Measurements from ENCODE around the gene PAGE3. TPM values are rescaled to one million over a fixed set of nuclear protein-coding genes. Genes with fewer than 3 reads are reported as not detected.

PAGE3 gene
- total RNA-seq = not detected

- Histone ChIP-seq H3K36me3 (no peaks in the 10 kb centered on the region), H3K9me3 (no peaks in the 10 kb centered on the region), H3K27me3 (no peaks in the 10 kb centered on the region), H3K4me3 (no peak within 1 kb of the TSS), H3K27ac (no peak within 1 kb of the TSS), H3K4me1 (no peaks in the 10 kb centered on the region)
- TF ChIP-seq, protein P1, sequence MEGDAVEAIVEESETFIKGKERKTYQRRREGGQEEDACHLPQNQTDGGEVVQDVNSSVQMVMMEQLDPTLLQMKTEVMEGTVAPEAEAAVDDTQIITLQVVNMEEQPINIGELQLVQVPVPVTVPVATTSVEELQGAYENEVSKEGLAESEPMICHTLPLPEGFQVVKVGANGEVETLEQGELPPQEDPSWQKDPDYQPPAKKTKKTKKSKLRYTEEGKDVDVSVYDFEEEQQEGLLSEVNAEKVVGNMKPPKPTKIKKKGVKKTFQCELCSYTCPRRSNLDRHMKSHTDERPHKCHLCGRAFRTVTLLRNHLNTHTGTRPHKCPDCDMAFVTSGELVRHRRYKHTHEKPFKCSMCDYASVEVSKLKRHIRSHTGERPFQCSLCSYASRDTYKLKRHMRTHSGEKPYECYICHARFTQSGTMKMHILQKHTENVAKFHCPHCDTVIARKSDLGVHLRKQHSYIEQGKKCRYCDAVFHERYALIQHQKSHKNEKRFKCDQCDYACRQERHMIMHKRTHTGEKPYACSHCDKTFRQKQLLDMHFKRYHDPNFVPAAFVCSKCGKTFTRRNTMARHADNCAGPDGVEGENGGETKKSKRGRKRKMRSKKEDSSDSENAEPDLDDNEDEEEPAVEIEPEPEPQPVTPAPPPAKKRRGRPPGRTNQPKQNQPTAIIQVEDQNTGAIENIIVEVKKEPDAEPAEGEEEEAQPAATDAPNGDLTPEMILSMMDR (IDR thresholded peaks at IDR 0.05) = no peak
- TF ChIP-seq POLR2A (IDR thresholded peaks at IDR 0.05) = no peak
- no peak for DNase-seq (ENCODE audit: extremely low spot score in 2 of 2)
- intact Hi-C loops (cut with DNase I) = no loop called here
Measured at GRCh38 chrX:55264816-55265215, at the start of gene PAGE3. Gene PAGE3, minus strand, starts transcription at chrX:55264916. Its CDS starts 1,013 bp downstream, at chrX:55263903.

- DNase-seq (ENCODE audit: extremely low spot score in 2 of 2) = no peak
- Histone ChIP-seq H3K4me3 (no peak overlapping the region), H3K9me3 (no peaks in the 10 kb centered on the region), H3K27ac (no peak overlapping the region), H3K36me3 (no peaks in the 10 kb centered on the region), H3K27me3 (no peaks in the 10 kb centered on the region), H3K4me1 (no peaks in the 10 kb centered on the region)
- intact Hi-C loops (cut with DNase I) = no loop called here
- TF ChIP-seq POLR2A (IDR thresholded peaks at IDR 0.05) (no peak), POLR2AphosphoS5 (IDR thresholded peaks at IDR 0.05; ENCODE audit: insufficient read depth in 1 of 2, low read depth in 1 of 2) (no peak)
- TF ChIP-seq, protein P1 (IDR thresholded peaks at IDR 0.05) = no peak
Measured at GRCh38 chrX:55312655-55313054, 47.9 kb upstream of the PAGE3 start.

- Histone ChIP-seq H3K4me1 (no peaks in the 10 kb centered on the region), H3K4me3 (no peak overlapping the region), H3K27me3 (no peaks in the 10 kb centered on the region), H3K27ac (no peak overlapping the region), H3K9me3 (no peaks in the 10 kb centered on the region), H3K36me3 (no peaks in the 10 kb centered on the region)
- intact Hi-C loops (cut with DNase I) = no loop called here
- DNase-seq (ENCODE audit: extremely low spot score in 2 of 2) = no peak
- TF ChIP-seq POLR2AphosphoS5 (IDR thresholded peaks at IDR 0.05; ENCODE audit: insufficient read depth in 1 of 2, low read depth in 1 of 2) (no peak), POLR2A (IDR thresholded peaks at IDR 0.05) (no peak)
- TF ChIP-seq, protein P1 (IDR thresholded peaks at IDR 0.05) = no peak
Measured at GRCh38 chrX:55290963-55291362, 26.2 kb upstream of the PAGE3 start.

DNA sequence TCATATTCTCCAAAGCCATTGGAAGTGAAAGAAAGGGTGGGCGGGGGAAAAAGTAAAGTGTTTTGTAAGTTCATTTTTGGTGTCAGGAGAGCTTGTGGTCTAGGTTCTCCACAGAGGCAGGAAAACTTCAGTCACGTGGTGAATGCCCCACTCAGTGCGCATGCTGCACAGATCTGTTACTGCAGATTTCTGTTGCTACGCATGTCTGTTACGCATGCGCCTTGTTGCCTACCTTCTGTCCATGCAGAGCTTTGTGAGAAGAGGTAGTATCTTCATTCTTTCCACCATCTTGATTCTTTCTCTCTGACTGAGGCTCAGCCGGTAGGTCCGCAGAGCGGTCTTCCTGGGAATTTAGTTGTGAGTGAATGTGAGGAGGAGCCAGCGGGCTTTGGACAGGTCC lies 15.1 kb upstream of the PAGE3 start:
- H3K27me3 ChIP-seq = no peaks in the 10 kb centered on the region
- DNase-seq (ENCODE audit: extremely low spot score in 2 of 2) = no peak
- H3K4me3 ChIP-seq = no peak overlapping the region
- TF ChIP-seq POLR2AphosphoS5 (IDR thresholded peaks at IDR 0.05; ENCODE audit: insufficient read depth in 1 of 2, low read depth in 1 of 2) = no peak
- no peak for TF ChIP-seq POLR2A (IDR thresholded peaks at IDR 0.05)
- TF ChIP-seq, protein P1 (IDR thresholded peaks at IDR 0.05) = no peak
- no peak overlapping the region for H3K27ac ChIP-seq
- no peaks in the 10 kb centered on the region for H3K36me3 ChIP-seq
- intact Hi-C loops (cut with DNase I) = no loop called here
- no peaks in the 10 kb centered on the region for H3K9me3 ChIP-seq
- no peaks in the 10 kb centered on the region for H3K4me1 ChIP-seq

DNA sequence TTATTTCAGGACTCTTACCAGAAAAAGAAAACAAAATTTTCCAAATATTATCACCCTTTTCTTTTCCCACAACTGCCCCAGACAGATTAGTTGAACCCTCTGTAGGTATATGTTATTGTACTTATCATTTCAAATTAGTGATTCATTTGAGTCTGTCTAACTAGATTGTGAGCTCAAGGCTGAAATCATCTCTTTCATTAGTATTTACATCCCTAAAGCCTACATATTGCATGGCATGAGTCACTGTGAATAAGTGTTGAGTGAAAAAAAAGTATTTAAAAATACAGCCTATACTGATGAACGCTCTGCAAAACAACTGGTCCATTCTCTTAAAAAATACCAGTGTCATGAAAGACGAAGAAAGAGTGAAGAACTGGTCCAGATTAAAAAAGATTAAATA lies 3.9 kb downstream of the PAGE3 start:
- intact Hi-C loops (cut with DNase I) = no loop called here
- Histone ChIP-seq H3K36me3 (no peaks in the 10 kb centered on the region), H3K4me1 (no peaks in the 10 kb centered on the region), H3K27me3 (no peaks in the 10 kb centered on the region), H3K4me3 (no peak overlapping the region), H3K27ac (no peak overlapping the region), H3K9me3 (no peaks in the 10 kb centered on the region)
- TF ChIP-seq POLR2AphosphoS5 (IDR thresholded peaks at IDR 0.05; ENCODE audit: insufficient read depth in 1 of 2, low read depth in 1 of 2) = no peak
- TF ChIP-seq, protein P1 (IDR thresholded peaks at IDR 0.05) = no peak
- TF ChIP-seq POLR2A (IDR thresholded peaks at IDR 0.05) = no peak
- DNase-seq (ENCODE audit: extremely low spot score in 2 of 2) = no peak

Measured in vagina (tissue), 2 donors.